Stomach smooth muscle (tissue), 2 donors: Measurements from ENCODE around the gene CBX5.

Experiments
- H3K27ac ChIP-seq: one replicate; pipeline ENCODE4 v1.7.0; 2013; ENCODE audit warnings: mild to moderate bottlenecking, low read length, inconsistent platforms
- H3K27me3 ChIP-seq, 2 donors: one replicate each; pipeline ENCODE4 v1.7.0; 2013; ENCODE audit warnings: low read length in 2 of 2; ENCODE audit not compliant: insufficient read depth in 2 of 2, control insufficient read depth in 1 of 2
- H3K36me3 ChIP-seq, 2 donors: one replicate each; pipeline ENCODE4 v1.7.0; 2013; ENCODE audit warnings: low read length in 2 of 2; ENCODE audit not compliant: control insufficient read depth in 2 of 2, insufficient read depth in 2 of 2
- H3K4me1 ChIP-seq: one replicate; pipeline ENCODE4 v1.7.0; 2013; ENCODE audit warnings: low read length; ENCODE audit not compliant: control insufficient read depth, insufficient read depth
- H3K4me3 ChIP-seq, 2 donors: one replicate each; pipeline ENCODE4 v1.7.0; 2013; ENCODE audit warnings: low read length in 2 of 2
- H3K9ac ChIP-seq, 2 donors: one replicate each; pipeline ENCODE4 v1.7.0; 2013; ENCODE audit warnings: low read length in 2 of 2, mild to moderate bottlenecking in 1 of 2
- H3K9me3 ChIP-seq, 2 donors: one replicate each; pipeline ENCODE4 v1.7.0; 2013; ENCODE audit warnings: low read length in 2 of 2; ENCODE audit not compliant: control insufficient read depth in 2 of 2
- donor health status: healthy.
- donor health status: Pancreatic carcinoma.

Gene CBX5

GRCh38 chr12:54221402-54221984 lies 58.4 kb downstream of the CBX5 start:
- Histone ChIP-seq H3K4me1 (peaks cover 18% of the 10 kb centered on the region), H3K9ac (no peak overlapping the region), H3K36me3 (no peaks in the 10 kb centered on the region), H3K27ac (no peak overlapping the region), H3K4me3 (no peak overlapping the region), H3K9me3 (no peaks in the 10 kb centered on the region), H3K27me3 (peaks cover 17 to 21% of the 10 kb centered on the region in 2 donors)

GRCh38 chr12:54220567-54220966 lies 59.4 kb downstream of the CBX5 start:
- Histone ChIP-seq H3K4me3 (no peak overlapping the region), H3K9me3 (no peaks in the 10 kb centered on the region), H3K4me1 (peaks cover 21% of the 10 kb centered on the region), H3K27ac (no peak overlapping the region), H3K27me3 (peaks cover 25 to 30% of the 10 kb centered on the region in 2 donors), H3K9ac (peak overlapping the region in 1 of 2 donors; percentile 13), H3K36me3 (no peaks in the 10 kb centered on the region)

GRCh38 chr12:54220092-54220557 lies 59.8 kb downstream of the CBX5 start:
- no peak overlapping the region for H3K9ac ChIP-seq

GRCh38 chr12:54217774-54218241 lies 62.1 kb downstream of the CBX5 start:
- Histone ChIP-seq H3K9me3 (no peaks in the 10 kb centered on the region), H3K36me3 (no peaks in the 10 kb centered on the region), H3K27ac (no peak overlapping the region), H3K9ac (no peak overlapping the region), H3K4me3 (peak overlapping the region; percentile 6 to 69), H3K27me3 (peaks cover 49 to 50% of the 10 kb centered on the region in 2 donors), H3K4me1 (peaks cover 23% of the 10 kb centered on the region)

More at GRCh38 chr12:54220092-54220557, 59.8 kb downstream of the CBX5 start:
- peaks cover 21% of the 10 kb centered on the region for H3K4me1 ChIP-seq
- H3K9me3 ChIP-seq = no peaks in the 10 kb centered on the region
- no peak overlapping the region for H3K4me3 ChIP-seq
- H3K27ac ChIP-seq = no peak overlapping the region
- H3K36me3 ChIP-seq = no peaks in the 10 kb centered on the region
- peaks cover 26 to 32% of the 10 kb centered on the region in 2 donors for H3K27me3 ChIP-seq

GRCh38 chr12:54216797-54217661 lies 62.9 kb downstream of the CBX5 start:
- no peak overlapping the region for H3K27ac ChIP-seq
- H3K36me3 ChIP-seq = no peaks in the 10 kb centered on the region
- H3K4me1 ChIP-seq = peaks cover 23% of the 10 kb centered on the region
- peaks cover 56 to 57% of the 10 kb centered on the region in 2 donors for H3K27me3 ChIP-seq
- H3K9me3 ChIP-seq = no peaks in the 10 kb centered on the region
- H3K9ac ChIP-seq = peak overlapping the region in 1 of 2 donors; percentile 36
- peak overlapping the region; percentile 41 to 69 for H3K4me3 ChIP-seq

GRCh38 chr12:54215989-54216796 lies 63.7 kb downstream of the CBX5 start:
- Histone ChIP-seq H3K36me3 (no peaks in the 10 kb centered on the region), H3K27me3 (peaks cover 63 to 65% of the 10 kb centered on the region in 2 donors), H3K4me1 (peaks cover 23% of the 10 kb centered on the region), H3K4me3 (peak overlapping the region; percentile 41 to 69), H3K9me3 (no peaks in the 10 kb centered on the region), H3K9ac (no peak overlapping the region), H3K27ac (no peak overlapping the region)

GRCh38 chr12:54214553-54215406 lies 65.1 kb downstream of the CBX5 start:
- no peaks in the 10 kb centered on the region for H3K36me3 ChIP-seq
- peak overlapping the region in 1 of 2 donors; percentile 29 for H3K4me3 ChIP-seq
- no peaks in the 10 kb centered on the region for H3K9me3 ChIP-seq
- no peak overlapping the region for H3K9ac ChIP-seq
- H3K27ac ChIP-seq = no peak overlapping the region
- H3K27me3 ChIP-seq = peaks cover 72 to 77% of the 10 kb centered on the region in 2 donors
- peaks cover 23% of the 10 kb centered on the region for H3K4me1 ChIP-seq

GRCh38 chr12:54213079-54213478 lies 66.8 kb downstream of the CBX5 start:
- H3K9me3 ChIP-seq = no peaks in the 10 kb centered on the region
- H3K9ac ChIP-seq = no peak overlapping the region
- peaks cover 68 to 75% of the 10 kb centered on the region in 2 donors for H3K27me3 ChIP-seq
- H3K36me3 ChIP-seq = no peaks in the 10 kb centered on the region
- H3K4me3 ChIP-seq = no peak overlapping the region
- H3K4me1 ChIP-seq = peaks cover 20% of the 10 kb centered on the region
- no peak overlapping the region for H3K27ac ChIP-seq

GRCh38 chr12:54211920-54212319 lies 68.0 kb downstream of the CBX5 start:
- peaks cover 66 to 68% of the 10 kb centered on the region in 2 donors for H3K27me3 ChIP-seq

More at GRCh38 chr12:54211920-54212319, 68.0 kb downstream of the CBX5 start:
- no peak overlapping the region for H3K4me3 ChIP-seq
- no peaks in the 10 kb centered on the region for H3K9me3 ChIP-seq
- H3K27ac ChIP-seq = no peak overlapping the region
- no peaks in the 10 kb centered on the region for H3K36me3 ChIP-seq
- H3K4me1 ChIP-seq = peaks cover 9% of the 10 kb centered on the region
- H3K9ac ChIP-seq = no peak overlapping the region
